HepG2 (cell line): ENCODE measurements around the gene PCYOX1L. TPM values are rescaled to one million over a fixed set of nuclear protein-coding genes. Genes with fewer than 3 reads are reported as not detected.

Experiments used
- BCL6 ChIP-seq: IDR thresholded peaks from 2 replicates; pipeline ENCODE4 v1.6.1; 2016; ENCODE audit warnings: missing genetic modification reagents, missing compliant biosample characterization
- EZH2 ChIP-seq: conservative IDR thresholded peaks from 2 replicates; pipeline ENCODE4 v1.6.1; 2012; ENCODE audit warnings: mild to moderate bottlenecking, low read depth, low read length, moderate library complexity
- HES4 ChIP-seq: sonication (generic); formaldehyde crosslinking; IDR thresholded peaks from 2 replicates; pipeline ENCODE4 v1.9.0; 2021; ENCODE audit warnings: mild to moderate bottlenecking, missing genetic modification reagents, borderline replicate concordance
- POLR2G ChIP-seq: fragments of 200-400 bp; formaldehyde crosslinking; IDR thresholded peaks from 2 replicates; pipeline ENCODE4 v1.6.1; 2018; ENCODE audit warnings: mild to moderate bottlenecking, low read depth, low read length, moderate library complexity
- ZNF563 ChIP-seq: sonication (generic); formaldehyde crosslinking; IDR thresholded peaks from 2 replicates; pipeline ENCODE4 v1.8.0; 2022; ENCODE audit warnings: mild to moderate bottlenecking, moderate library complexity, missing genetic modification reagents
- ZNF782 ChIP-seq: sonication (generic); formaldehyde crosslinking; IDR thresholded peaks from 2 replicates; pipeline ENCODE4 v1.4.0; 2020; ENCODE audit warnings: missing genetic modification reagents, mild to moderate bottlenecking, borderline replicate concordance
- ZSCAN25 ChIP-seq: sonication (generic); formaldehyde crosslinking; IDR thresholded peaks from 2 replicates; pipeline ENCODE4 v1.8.0; 2022; ENCODE audit warnings: mild to moderate bottlenecking, missing genetic modification reagents
- ZZZ3 ChIP-seq: sonication (generic); formaldehyde crosslinking; IDR thresholded peaks from 2 replicates; pipeline ENCODE4 v1.4.0; 2020; ENCODE audit warnings: missing genetic modification reagents, mild to moderate bottlenecking, borderline replicate concordance
- polyA plus RNA-seq, 8 experiments: library from polyadenylated mRNA; depleted of rRNA in 3 of 8; stranded (reverse) in 7 of 8; unstranded in 1 of 8; fragments of >200 nt; fragmentation: Illumina TruSeq in 4 of 8; extraction: Trizol in 4 of 8; gene quantifications; 2 replicates each; pipeline versions ENCODE4 v1.2.1 to v1.2.3, GENCODE V29; 2011 to 2016; ENCODE audit warnings: low read depth in 4 of 8, missing spikeins in 1 of 8, mixed read lengths in 1 of 8; ENCODE audit not compliant: insufficient read depth in 1 of 8
- total RNA-seq, 5 experiments: library from RNA; depleted of rRNA; stranded (reverse); fragments of >200 nt; fragmentation: Illumina TruSeq; extraction: Trizol; gene quantifications; 2 replicates each; pipeline ENCODE4 v1.2.3, GENCODE V29; 2016; ENCODE audit warnings: low read depth in 1 of 5
- TF ChIP-seq, protein P1 (sequence below): sonication (generic); formaldehyde crosslinking; IDR thresholded peaks from 2 replicates; pipeline ENCODE4 v1.5.0; 2020; ENCODE audit warnings: mild to moderate bottlenecking, missing genetic modification reagents, borderline replicate concordance
- TF ChIP-seq, protein P2 (sequence below): sonication (generic); formaldehyde crosslinking; IDR thresholded peaks from 2 replicates; pipeline ENCODE4 v1.5.1; 2020; ENCODE audit warnings: mild to moderate bottlenecking, missing genetic modification reagents, moderate library complexity
- TF ChIP-seq, protein P3 (sequence below), 2 experiments: sonication (generic) in 1 of 2; formaldehyde crosslinking in 1 of 2; IDR thresholded peaks; 2 replicates each; pipeline versions ENCODE4 v1.5.1 to v1.6.1; 2011 to 2020; ENCODE audit warnings: borderline replicate concordance in 1 of 2, low read depth in 1 of 2, low read length in 1 of 2, mild to moderate bottlenecking in 1 of 2, missing genetic modification reagents in 1 of 2, moderate library complexity in 1 of 2
- TF ChIP-seq, protein P4 (sequence below): sonication (generic); formaldehyde crosslinking; IDR thresholded peaks from 2 replicates; pipeline ENCODE4 v1.5.1; 2020; ENCODE audit warnings: missing genetic modification reagents, mild to moderate bottlenecking, borderline replicate concordance

The PCYOX1L gene
- total and polyA plus RNA-seq, 2 of the 13 experiments (the other 11 are each of a cell fraction or from before 2014, with no cell fraction given): 1.00 to 3.7 TPM

DNA sequence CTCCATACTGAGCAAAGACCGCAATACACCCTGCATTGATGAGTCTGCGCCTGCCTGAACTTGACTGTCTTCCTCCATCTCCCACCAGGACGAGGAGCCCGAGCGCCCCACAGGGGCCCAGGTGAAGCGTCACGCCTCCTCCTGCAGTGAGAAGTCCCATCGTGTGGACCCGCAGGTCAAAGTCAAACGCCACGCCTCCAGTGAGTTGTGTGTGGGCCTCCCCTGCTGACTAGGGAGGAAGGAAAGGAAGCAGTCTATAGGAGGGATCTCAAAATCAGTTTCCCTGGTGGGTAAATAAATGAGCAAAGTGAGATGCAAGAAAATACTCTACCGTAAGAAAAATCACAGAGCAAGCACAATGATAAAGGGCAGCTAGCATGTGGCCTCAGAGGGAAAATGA, 35.3 kb upstream of the PCYOX1L start (continued):
- TF ChIP-seq, protein P1, sequence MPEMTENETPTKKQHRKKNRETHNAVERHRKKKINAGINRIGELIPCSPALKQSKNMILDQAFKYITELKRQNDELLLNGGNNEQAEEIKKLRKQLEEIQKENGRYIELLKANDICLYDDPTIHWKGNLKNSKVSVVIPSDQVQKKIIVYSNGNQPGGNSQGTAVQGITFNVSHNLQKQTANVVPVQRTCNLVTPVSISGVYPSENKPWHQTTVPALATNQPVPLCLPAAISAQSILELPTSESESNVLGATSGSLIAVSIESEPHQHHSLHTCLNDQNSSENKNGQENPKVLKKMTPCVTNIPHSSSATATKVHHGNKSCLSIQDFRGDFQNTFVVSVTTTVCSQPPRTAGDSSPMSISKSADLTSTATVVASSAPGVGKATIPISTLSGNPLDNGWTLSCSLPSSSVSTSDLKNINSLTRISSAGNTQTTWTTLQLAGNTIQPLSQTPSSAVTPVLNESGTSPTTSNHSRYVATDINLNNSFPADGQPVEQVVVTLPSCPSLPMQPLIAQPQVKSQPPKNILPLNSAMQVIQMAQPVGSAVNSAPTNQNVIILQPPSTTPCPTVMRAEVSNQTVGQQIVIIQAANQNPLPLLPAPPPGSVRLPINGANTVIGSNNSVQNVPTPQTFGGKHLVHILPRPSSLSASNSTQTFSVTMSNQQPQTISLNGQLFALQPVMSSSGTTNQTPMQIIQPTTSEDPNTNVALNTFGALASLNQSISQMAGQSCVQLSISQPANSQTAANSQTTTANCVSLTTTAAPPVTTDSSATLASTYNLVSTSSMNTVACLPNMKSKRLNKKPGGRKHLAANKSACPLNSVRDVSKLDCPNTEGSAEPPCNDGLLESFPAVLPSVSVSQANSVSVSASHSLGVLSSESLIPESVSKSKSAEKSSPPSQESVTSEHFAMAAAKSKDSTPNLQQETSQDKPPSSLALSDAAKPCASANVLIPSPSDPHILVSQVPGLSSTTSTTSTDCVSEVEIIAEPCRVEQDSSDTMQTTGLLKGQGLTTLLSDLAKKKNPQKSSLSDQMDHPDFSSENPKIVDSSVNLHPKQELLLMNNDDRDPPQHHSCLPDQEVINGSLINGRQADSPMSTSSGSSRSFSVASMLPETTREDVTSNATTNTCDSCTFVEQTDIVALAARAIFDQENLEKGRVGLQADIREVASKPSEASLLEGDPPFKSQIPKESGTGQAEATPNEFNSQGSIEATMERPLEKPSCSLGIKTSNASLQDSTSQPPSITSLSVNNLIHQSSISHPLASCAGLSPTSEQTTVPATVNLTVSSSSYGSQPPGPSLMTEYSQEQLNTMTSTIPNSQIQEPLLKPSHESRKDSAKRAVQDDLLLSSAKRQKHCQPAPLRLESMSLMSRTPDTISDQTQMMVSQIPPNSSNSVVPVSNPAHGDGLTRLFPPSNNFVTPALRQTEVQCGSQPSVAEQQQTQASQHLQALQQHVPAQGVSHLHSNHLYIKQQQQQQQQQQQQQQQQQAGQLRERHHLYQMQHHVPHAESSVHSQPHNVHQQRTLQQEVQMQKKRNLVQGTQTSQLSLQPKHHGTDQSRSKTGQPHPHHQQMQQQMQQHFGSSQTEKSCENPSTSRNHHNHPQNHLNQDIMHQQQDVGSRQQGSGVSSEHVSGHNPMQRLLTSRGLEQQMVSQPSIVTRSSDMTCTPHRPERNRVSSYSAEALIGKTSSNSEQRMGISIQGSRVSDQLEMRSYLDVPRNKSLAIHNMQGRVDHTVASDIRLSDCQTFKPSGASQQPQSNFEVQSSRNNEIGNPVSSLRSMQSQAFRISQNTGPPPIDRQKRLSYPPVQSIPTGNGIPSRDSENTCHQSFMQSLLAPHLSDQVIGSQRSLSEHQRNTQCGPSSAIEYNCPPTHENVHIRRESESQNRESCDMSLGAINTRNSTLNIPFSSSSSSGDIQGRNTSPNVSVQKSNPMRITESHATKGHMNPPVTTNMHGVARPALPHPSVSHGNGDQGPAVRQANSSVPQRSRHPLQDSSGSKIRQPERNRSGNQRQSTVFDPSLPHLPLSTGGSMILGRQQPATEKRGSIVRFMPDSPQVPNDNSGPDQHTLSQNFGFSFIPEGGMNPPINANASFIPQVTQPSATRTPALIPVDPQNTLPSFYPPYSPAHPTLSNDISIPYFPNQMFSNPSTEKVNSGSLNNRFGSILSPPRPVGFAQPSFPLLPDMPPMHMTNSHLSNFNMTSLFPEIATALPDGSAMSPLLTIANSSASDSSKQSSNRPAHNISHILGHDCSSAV (CRISPR knock-in tag): no peak
- TF ChIP-seq HES4 (no peak), BCL6 (no peak), EZH2 (no peak), ZSCAN25 (CRISPR knock-in tag) (no peak), ZNF563 (no peak), ZNF782 (CRISPR knock-in tag) (peak; percentile 18; the same call in 1 of the 2 replicates), ZZZ3 (no peak), POLR2G (no peak)
- TF ChIP-seq, protein P2, sequence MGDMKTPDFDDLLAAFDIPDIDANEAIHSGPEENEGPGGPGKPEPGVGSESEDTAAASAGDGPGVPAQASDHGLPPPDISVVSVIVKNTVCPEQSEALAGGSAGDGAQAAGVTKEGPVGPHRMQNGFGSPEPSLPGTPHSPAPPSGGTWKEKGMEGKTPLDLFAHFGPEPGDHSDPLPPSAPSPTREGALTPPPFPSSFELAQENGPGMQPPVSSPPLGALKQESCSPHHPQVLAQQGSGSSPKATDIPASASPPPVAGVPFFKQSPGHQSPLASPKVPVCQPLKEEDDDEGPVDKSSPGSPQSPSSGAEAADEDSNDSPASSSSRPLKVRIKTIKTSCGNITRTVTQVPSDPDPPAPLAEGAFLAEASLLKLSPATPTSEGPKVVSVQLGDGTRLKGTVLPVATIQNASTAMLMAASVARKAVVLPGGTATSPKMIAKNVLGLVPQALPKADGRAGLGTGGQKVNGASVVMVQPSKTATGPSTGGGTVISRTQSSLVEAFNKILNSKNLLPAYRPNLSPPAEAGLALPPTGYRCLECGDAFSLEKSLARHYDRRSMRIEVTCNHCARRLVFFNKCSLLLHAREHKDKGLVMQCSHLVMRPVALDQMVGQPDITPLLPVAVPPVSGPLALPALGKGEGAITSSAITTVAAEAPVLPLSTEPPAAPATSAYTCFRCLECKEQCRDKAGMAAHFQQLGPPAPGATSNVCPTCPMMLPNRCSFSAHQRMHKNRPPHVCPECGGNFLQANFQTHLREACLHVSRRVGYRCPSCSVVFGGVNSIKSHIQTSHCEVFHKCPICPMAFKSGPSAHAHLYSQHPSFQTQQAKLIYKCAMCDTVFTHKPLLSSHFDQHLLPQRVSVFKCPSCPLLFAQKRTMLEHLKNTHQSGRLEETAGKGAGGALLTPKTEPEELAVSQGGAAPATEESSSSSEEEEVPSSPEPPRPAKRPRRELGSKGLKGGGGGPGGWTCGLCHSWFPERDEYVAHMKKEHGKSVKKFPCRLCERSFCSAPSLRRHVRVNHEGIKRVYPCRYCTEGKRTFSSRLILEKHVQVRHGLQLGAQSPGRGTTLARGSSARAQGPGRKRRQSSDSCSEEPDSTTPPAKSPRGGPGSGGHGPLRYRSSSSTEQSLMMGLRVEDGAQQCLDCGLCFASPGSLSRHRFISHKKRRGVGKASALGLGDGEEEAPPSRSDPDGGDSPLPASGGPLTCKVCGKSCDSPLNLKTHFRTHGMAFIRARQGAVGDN (CRISPR knock-in tag): peak; percentile 70
- TF ChIP-seq, protein P3, sequence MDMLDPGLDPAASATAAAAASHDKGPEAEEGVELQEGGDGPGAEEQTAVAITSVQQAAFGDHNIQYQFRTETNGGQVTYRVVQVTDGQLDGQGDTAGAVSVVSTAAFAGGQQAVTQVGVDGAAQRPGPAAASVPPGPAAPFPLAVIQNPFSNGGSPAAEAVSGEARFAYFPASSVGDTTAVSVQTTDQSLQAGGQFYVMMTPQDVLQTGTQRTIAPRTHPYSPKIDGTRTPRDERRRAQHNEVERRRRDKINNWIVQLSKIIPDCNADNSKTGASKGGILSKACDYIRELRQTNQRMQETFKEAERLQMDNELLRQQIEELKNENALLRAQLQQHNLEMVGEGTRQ (IDR thresholded peaks at IDR 0.05; ENCODE audit: low read depth, low read length): no peak
- TF ChIP-seq, protein P3 (CRISPR knock-in tag; IDR thresholded peaks at IDR 0.05; ENCODE audit: borderline replicate concordance): no peak
- TF ChIP-seq, protein P4, sequence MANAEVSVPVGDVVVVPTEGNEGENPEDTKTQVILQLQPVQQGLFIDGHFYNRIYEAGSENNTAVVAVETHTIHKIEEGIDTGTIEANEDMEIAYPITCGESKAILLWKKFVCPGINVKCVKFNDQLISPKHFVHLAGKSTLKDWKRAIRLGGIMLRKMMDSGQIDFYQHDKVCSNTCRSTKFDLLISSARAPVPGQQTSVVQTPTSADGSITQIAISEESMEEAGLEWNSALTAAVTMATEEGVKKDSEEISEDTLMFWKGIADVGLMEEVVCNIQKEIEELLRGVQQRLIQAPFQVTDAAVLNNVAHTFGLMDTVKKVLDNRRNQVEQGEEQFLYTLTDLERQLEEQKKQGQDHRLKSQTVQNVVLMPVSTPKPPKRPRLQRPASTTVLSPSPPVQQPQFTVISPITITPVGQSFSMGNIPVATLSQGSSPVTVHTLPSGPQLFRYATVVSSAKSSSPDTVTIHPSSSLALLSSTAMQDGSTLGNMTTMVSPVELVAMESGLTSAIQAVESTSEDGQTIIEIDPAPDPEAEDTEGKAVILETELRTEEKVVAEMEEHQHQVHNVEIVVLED (CRISPR knock-in tag): no peak
